ENCODE data around the gene DEXI. TPM values are rescaled to one million over a fixed set of nuclear protein-coding genes. Genes with fewer than 3 reads are reported as not detected.
A peak's percentile ranks its signal among the peaks of the same experiment; 100 is the strongest.
"Not testable (repeated sequence)": the region's sequence is repeated elsewhere in the genome, so short reads cannot be mapped to it uniquely, and the experiment has no call there.

Gene DEXI
- total and polyA plus RNA-seq, 9 of the 15 experiments (the other 6 are each of a cell fraction or from before 2014, with no cell fraction given), result 2.9 to 40.1 (median 22.0) TPM

- TF ChIP-seq ZNF121 (CRISPR knock-in tag; conservative IDR thresholded peaks at IDR 0.05), result peak; percentile 50
- H3K36me3 ChIP-seq (ENCODE audit: control insufficient read depth, insufficient read depth, low read length), result peaks cover 18% of the 10 kb centered on the region; the same call in 2 of the 3 replicates
- DNase-seq (ENCODE audit: extremely low read depth in 1 of 4, low spot score in 3 of 4); H3K79me2 ChIP-seq (ENCODE audit: control insufficient read depth, insufficient read depth, low read length); POLR2A ChIA-PET; in situ Hi-C loops (cut with MboI); H2AFZ ChIP-seq (ENCODE audit: low read depth, low read length); BruUV-seq (replicated peaks); intact Hi-C loops (cut with micrococcal nuclease); H3K9me1 ChIP-seq (ENCODE audit: control insufficient read depth, insufficient read depth, low read length); H3K9me3 ChIP-seq (replicated peaks; ENCODE audit: control insufficient read depth, insufficient read depth, low read depth, low read length); H4K20me1 ChIP-seq (replicated peaks; ENCODE audit: control insufficient read depth, insufficient read depth, low read length); ATAC-seq; H3K27me3 ChIP-seq (ENCODE audit: control insufficient read depth in 2 of 2, insufficient read depth in 2 of 2, low read length in 2 of 2); FAIRE-seq; H3K4me3 ChIP-seq; H3K4me1 ChIP-seq (replicated peaks in 1 of 2; ENCODE audit: control insufficient read depth in 2 of 2, insufficient read depth in 2 of 2, low read length in 2 of 2); H3K9ac ChIP-seq (ENCODE audit: insufficient read depth in 1 of 2, low read depth in 2 of 2, low read length in 2 of 2); CTCF ChIA-PET (ENCODE audit: low intra/inter-chr PET ratio); H3K27ac ChIP-seq (ENCODE audit: extremely low read depth, low read depth, low read length); H3K4me2 ChIP-seq (ENCODE audit: insufficient read depth, low read length): not testable (repeated sequence)
- 82% methylated on average over 3 of the region's 3 CpGs for WGBS (ENCODE audit: insufficient coverage, low coverage, missing lambda C conversion rate)
Measured at GRCh38 chr16:10925285-10925684, 17.0 kb downstream of the DEXI start.

- no peak overlapping the region for H3K27ac ChIP-seq (ENCODE audit: extremely low read depth, low read depth, low read length)
- POLR2A ChIA-PET, result interaction anchor here (0.9 kb wide), 1 partner anchor 14 kb away, joined by 3 read pairs; no protein-coding TSS in a partner anchor
- BruUV-seq (replicated peaks), result no TSS peak
Measured at GRCh38 chr16:10923650-10924214, 18.5 kb downstream of the DEXI start.

More at GRCh38 chr16:10923650-10924214, 18.5 kb downstream of the DEXI start:
- CTCF ChIA-PET (ENCODE audit: low intra/inter-chr PET ratio), result no interaction called here
- no peaks in the 10 kb centered on the region for H3K79me2 ChIP-seq (ENCODE audit: control insufficient read depth, insufficient read depth, low read length)
- H3K36me3 ChIP-seq (ENCODE audit: control insufficient read depth, insufficient read depth, low read length), result peaks cover 18% of the 10 kb centered on the region; the same call in 2 of the 3 replicates
- no peak overlapping the region for H2AFZ ChIP-seq (ENCODE audit: low read depth, low read length)
- TF ChIP-seq SUPT5H (IDR thresholded peaks at IDR 0.05), result no peak
- no peak for TF ChIP-seq FOS (IDR thresholded peaks at IDR 0.05; ENCODE audit: extremely low read depth, insufficient read length)
- no peak for TF ChIP-seq MAFF (IDR thresholded peaks at IDR 0.05; ENCODE audit: low read length)
- no peaks in the 10 kb centered on the region for H3K27me3 ChIP-seq (ENCODE audit: control insufficient read depth in 2 of 2, insufficient read depth in 2 of 2, low read length in 2 of 2)
- intact Hi-C loops (cut with micrococcal nuclease) (no loop called here), in situ Hi-C loops (cut with MboI) (no loop called here)
- 65% methylated on average over 14 of the region's 14 CpGs for WGBS (ENCODE audit: insufficient coverage, low coverage, missing lambda C conversion rate)
- H3K4me3 ChIP-seq, result no peak overlapping the region
- peaks cover 0 to 9% of the 10 kb centered on the region in 2 experiments; a peak in 2 of 5 replicates for H3K4me1 ChIP-seq (replicated peaks in 1 of 2; ENCODE audit: control insufficient read depth in 2 of 2, insufficient read depth in 2 of 2, low read length in 2 of 2)
- no peaks in the 10 kb centered on the region for H3K9me1 ChIP-seq (ENCODE audit: control insufficient read depth, insufficient read depth, low read length)
- DNase-seq (ENCODE audit: extremely low read depth in 1 of 4, low spot score in 3 of 4) (no peak), FAIRE-seq (no peak), ATAC-seq (no peak)
- H3K4me2 ChIP-seq (ENCODE audit: insufficient read depth, low read length), result no peak overlapping the region
- no peak overlapping the region for H3K9ac ChIP-seq (ENCODE audit: insufficient read depth in 1 of 2, low read depth in 2 of 2, low read length in 2 of 2)
- no peaks in the 10 kb centered on the region; the same call in 1 of the 2 replicates for H4K20me1 ChIP-seq (replicated peaks; ENCODE audit: control insufficient read depth, insufficient read depth, low read length)
- H3K9me3 ChIP-seq (replicated peaks; ENCODE audit: control insufficient read depth, insufficient read depth, low read depth, low read length), result no peaks in the 10 kb centered on the region

Measured in K562 (cell line).